Measurements from ENCODE around the gene TTC28.

- no peak for TF ChIP-seq RAD21 (IDR thresholded peaks at IDR 0.05; ENCODE audit: low read depth)
- TF ChIP-seq NFIC (IDR thresholded peaks at IDR 0.05) = no peak
- no peak for TF ChIP-seq TAF1 (IDR thresholded peaks at IDR 0.05; ENCODE audit: low read depth)
- TF ChIP-seq TEAD4 (IDR thresholded peaks at IDR 0.05) = no peak
- TF ChIP-seq EP300 (IDR thresholded peaks at IDR 0.05; ENCODE audit: borderline replicate concordance) = no peak
- TF ChIP-seq, protein P1, sequence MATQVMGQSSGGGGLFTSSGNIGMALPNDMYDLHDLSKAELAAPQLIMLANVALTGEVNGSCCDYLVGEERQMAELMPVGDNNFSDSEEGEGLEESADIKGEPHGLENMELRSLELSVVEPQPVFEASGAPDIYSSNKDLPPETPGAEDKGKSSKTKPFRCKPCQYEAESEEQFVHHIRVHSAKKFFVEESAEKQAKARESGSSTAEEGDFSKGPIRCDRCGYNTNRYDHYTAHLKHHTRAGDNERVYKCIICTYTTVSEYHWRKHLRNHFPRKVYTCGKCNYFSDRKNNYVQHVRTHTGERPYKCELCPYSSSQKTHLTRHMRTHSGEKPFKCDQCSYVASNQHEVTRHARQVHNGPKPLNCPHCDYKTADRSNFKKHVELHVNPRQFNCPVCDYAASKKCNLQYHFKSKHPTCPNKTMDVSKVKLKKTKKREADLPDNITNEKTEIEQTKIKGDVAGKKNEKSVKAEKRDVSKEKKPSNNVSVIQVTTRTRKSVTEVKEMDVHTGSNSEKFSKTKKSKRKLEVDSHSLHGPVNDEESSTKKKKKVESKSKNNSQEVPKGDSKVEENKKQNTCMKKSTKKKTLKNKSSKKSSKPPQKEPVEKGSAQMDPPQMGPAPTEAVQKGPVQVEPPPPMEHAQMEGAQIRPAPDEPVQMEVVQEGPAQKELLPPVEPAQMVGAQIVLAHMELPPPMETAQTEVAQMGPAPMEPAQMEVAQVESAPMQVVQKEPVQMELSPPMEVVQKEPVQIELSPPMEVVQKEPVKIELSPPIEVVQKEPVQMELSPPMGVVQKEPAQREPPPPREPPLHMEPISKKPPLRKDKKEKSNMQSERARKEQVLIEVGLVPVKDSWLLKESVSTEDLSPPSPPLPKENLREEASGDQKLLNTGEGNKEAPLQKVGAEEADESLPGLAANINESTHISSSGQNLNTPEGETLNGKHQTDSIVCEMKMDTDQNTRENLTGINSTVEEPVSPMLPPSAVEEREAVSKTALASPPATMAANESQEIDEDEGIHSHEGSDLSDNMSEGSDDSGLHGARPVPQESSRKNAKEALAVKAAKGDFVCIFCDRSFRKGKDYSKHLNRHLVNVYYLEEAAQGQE (IDR thresholded peaks at IDR 0.05; ENCODE audit: low read depth) = no peak
- TF ChIP-seq CREB1 (IDR thresholded peaks at IDR 0.05; ENCODE audit: low read depth) = no peak
Observed at GRCh38 chr22:27949421-27949820, 730.2 kb downstream of the TTC28 start.
